H1 (cell line): Measurements from ENCODE around the gene SRP9. TPM values are rescaled to one million over a fixed set of nuclear protein-coding genes. Genes with fewer than 3 reads are reported as not detected.

ENCODE experiments used
- CTCF ChIA-PET: fragments of 300-600 bp; sonication (Branson Sonifier 250); formaldehyde crosslinking; loops from one replicate; lab custom pipeline; 2021; ENCODE audit not compliant: partially characterized antibody; lab: Charles Lee
- POLR2A ChIA-PET: fragments of 300-600 bp; sonication (Branson Sonifier 250); formaldehyde crosslinking; loops from one replicate; lab custom pipeline; 2021; ENCODE audit warnings: inconsistent platforms; ENCODE audit not compliant: partially characterized antibody; lab: Charles Lee
- DNase-seq, 2 experiments: peaks; one replicate each; pipeline versions ENCODE4 v3.0.0 to v3.0.0-alpha.2; 2010 to 2022; ENCODE audit warnings: low spot score in 2 of 2, low read depth in 1 of 2, mixed read lengths in 1 of 2
- FAIRE-seq: peaks from 2 replicates; lab custom pipeline; 2011; peaks lifted over from hg19 to GRCh38; lab: Jason Lieb, UNC
- H2AFZ ChIP-seq: 2 replicates; pipeline ENCODE4 v1.8.1; 2012; ENCODE audit warnings: low read length, inconsistent platforms
- H2AK5ac ChIP-seq: 2 replicates; pipeline ENCODE4 v1.6.1; 2013; ENCODE audit warnings: low read depth, low read length
- H2BK120ac ChIP-seq: replicated peaks from 2 replicates; pipeline ENCODE3; 2013; ENCODE audit warnings: low read depth, low read length, inconsistent platforms
- H2BK12ac ChIP-seq: 2 replicates; pipeline ENCODE4 v1.6.1; 2013; ENCODE audit warnings: low read depth, low read length
- H2BK15ac ChIP-seq: 2 replicates; pipeline ENCODE4 v1.6.1; 2013; ENCODE audit warnings: low read length
- H2BK20ac ChIP-seq: 2 replicates; pipeline ENCODE4 v1.6.1; 2013; ENCODE audit warnings: low read length
- H2BK5ac ChIP-seq: 2 replicates; pipeline ENCODE4 v1.6.1; 2013; ENCODE audit warnings: low read depth, low read length
- H3K14ac ChIP-seq: 2 replicates; pipeline ENCODE4 v1.6.1; 2013; ENCODE audit warnings: inconsistent platforms; ENCODE audit not compliant: insufficient read length
- H3K18ac ChIP-seq: 2 replicates; pipeline ENCODE4 v1.6.1; 2013; ENCODE audit warnings: low read length; ENCODE audit errors: extremely low read depth
- H3K23ac ChIP-seq: 2 replicates; pipeline ENCODE4 v1.6.1; 2013; ENCODE audit warnings: inconsistent platforms; ENCODE audit not compliant: insufficient read length
- H3K23me2 ChIP-seq: 2 replicates; pipeline ENCODE4 v1.6.1; 2013; ENCODE audit warnings: low read depth, low read length
- H3K27ac ChIP-seq: 2 replicates; pipeline ENCODE4 v1.6.1; 2011; ENCODE audit warnings: low read depth, low read length, inconsistent platforms
- H3K27me3 ChIP-seq, 4 experiments: replicated peaks in 1 of 4; 1 replicate in 1 of 4; 2 replicates in 3 of 4; pipeline versions ENCODE4 v1.6.1 to v1.8.1; 2011 to 2013; ENCODE audit warnings: low read length in 3 of 4, mild to moderate bottlenecking in 3 of 4, inconsistent platforms in 2 of 4, mixed read lengths in 2 of 4, moderate library complexity in 1 of 4; ENCODE audit not compliant: control insufficient read depth in 3 of 4, insufficient read depth in 3 of 4; ENCODE audit errors: extremely low read depth in 1 of 4
- H3K36me3 ChIP-seq, 4 experiments: 2 replicates each; pipeline versions ENCODE4 v1.6.1 to v1.8.1; 2011 to 2013; ENCODE audit warnings: mild to moderate bottlenecking in 4 of 4, low read length in 3 of 4, moderate library complexity in 2 of 4, control low read depth in 1 of 4, inconsistent platforms in 1 of 4; ENCODE audit not compliant: insufficient read depth in 4 of 4, control insufficient read depth in 2 of 4
- H3K4ac ChIP-seq: replicated peaks from 2 replicates; pipeline ENCODE3; 2013; ENCODE audit warnings: low read length, low read depth, mixed read lengths, inconsistent platforms; ENCODE audit not compliant: insufficient read length
- H3K4me1 ChIP-seq, 4 experiments: replicated peaks in 1 of 4; 1 replicate in 1 of 4; 2 replicates in 3 of 4; pipeline versions ENCODE4 v1.6.1 to v1.8.1; 2011 to 2013; ENCODE audit warnings: low read length in 3 of 4, inconsistent platforms in 2 of 4, mixed read lengths in 1 of 4; ENCODE audit not compliant: insufficient read depth in 4 of 4, control insufficient read depth in 3 of 4
- H3K4me2 ChIP-seq, 2 experiments: 2 replicates each; pipeline versions ENCODE4 v1.6.1 to v1.8.1; 2011 to 2013; ENCODE audit warnings: low read depth in 2 of 2, low read length in 2 of 2, control low read depth in 1 of 2, inconsistent platforms in 1 of 2, mild to moderate bottlenecking in 1 of 2; ENCODE audit not compliant: insufficient read depth in 1 of 2
- H3K4me3 ChIP-seq, 4 experiments: fragments of 200-600, 300-600 bp in 1 of 4; sonication (generic), shearing (Covaris generic), sonication (Bioruptor Twin) in 1 of 4; 2 replicates each; pipeline versions ENCODE4 v1.5.1 to v1.8.1; 2011 to 2016; ENCODE audit warnings: low read length in 4 of 4, low read depth in 3 of 4, control low read depth in 2 of 4, inconsistent platforms in 2 of 4, mild to moderate bottlenecking in 2 of 4, mixed read lengths in 1 of 4, moderate library complexity in 1 of 4; ENCODE audit not compliant: insufficient read depth in 2 of 4; ENCODE audit errors: extremely low read depth in 1 of 4
- H3K56ac ChIP-seq: replicated peaks from 2 replicates; pipeline ENCODE3; 2013; ENCODE audit warnings: low read depth, mild to moderate bottlenecking, mixed read lengths, low read length, inconsistent platforms; ENCODE audit not compliant: insufficient read length
- H3K79me1 ChIP-seq: 2 replicates; pipeline ENCODE4 v1.6.1; 2013; ENCODE audit warnings: low read depth, low read length, control low read depth
- H3K79me2 ChIP-seq, 2 experiments: 2 replicates each; pipeline versions ENCODE4 v1.6.1 to v1.8.1; 2012 to 2013; ENCODE audit warnings: low read length in 2 of 2, mild to moderate bottlenecking in 2 of 2, inconsistent platforms in 1 of 2; ENCODE audit not compliant: insufficient read depth in 2 of 2, control insufficient read depth in 1 of 2
- H3K9ac ChIP-seq, 4 experiments: replicated peaks in 1 of 4; 1 replicate in 1 of 4; 2 replicates in 3 of 4; pipeline versions ENCODE4 v1.6.1 to v1.8.1; 2011 to 2013; ENCODE audit warnings: low read depth in 3 of 4, low read length in 3 of 4, control low read depth in 2 of 4, mild to moderate bottlenecking in 2 of 4, moderate library complexity in 2 of 4, inconsistent platforms in 1 of 4; ENCODE audit errors: extremely low read depth in 1 of 4
- H3K9me3 ChIP-seq, 2 experiments: 2 replicates each; pipeline versions ENCODE4 v1.6.1 to v1.8.1; 2012 to 2013; ENCODE audit warnings: mild to moderate bottlenecking in 2 of 2, moderate library complexity in 2 of 2, control low read depth in 1 of 2, inconsistent platforms in 1 of 2, low read depth in 1 of 2, low read length in 1 of 2, mixed read lengths in 1 of 2; ENCODE audit not compliant: insufficient read depth in 2 of 2
- H4K20me1 ChIP-seq, 2 experiments: replicated peaks in 1 of 2; 2 replicates each; pipeline versions ENCODE3 to v1.8.1; 2011 to 2013; ENCODE audit warnings: inconsistent platforms in 2 of 2, low read length in 2 of 2, mild to moderate bottlenecking in 1 of 2; ENCODE audit not compliant: insufficient read depth in 2 of 2, control insufficient read depth in 1 of 2
- H4K5ac ChIP-seq: 2 replicates; pipeline ENCODE4 v1.6.1; 2013; ENCODE audit warnings: low read length, low read depth, mixed read lengths, inconsistent platforms; ENCODE audit not compliant: insufficient read length
- H4K8ac ChIP-seq: 2 replicates; pipeline ENCODE4 v1.8.0; 2013; ENCODE audit warnings: mild to moderate bottlenecking, moderate library complexity, low read length, inconsistent platforms; ENCODE audit not compliant: insufficient read depth; ENCODE audit errors: extremely low read depth
- H4K91ac ChIP-seq: replicated peaks from 2 replicates; pipeline ENCODE3; 2013; ENCODE audit warnings: low read length, mixed read lengths, inconsistent platforms; ENCODE audit not compliant: insufficient read length
- CEBPB ChIP-seq: IDR thresholded peaks from 2 replicates; pipeline ENCODE4 v1.6.1; 2012; ENCODE audit warnings: low read depth, low read length
- JUND ChIP-seq: IDR thresholded peaks from 2 replicates; pipeline ENCODE4 v1.6.1; 2011; ENCODE audit warnings: mild to moderate bottlenecking, improper control_type of control experiment, low read length
- MAFK ChIP-seq: IDR thresholded peaks from 2 replicates; pipeline ENCODE4 v1.6.1; 2012; ENCODE audit warnings: low read depth, mild to moderate bottlenecking, improper control_type of control experiment, low read length
- NANOG ChIP-seq: IDR thresholded peaks from 2 replicates; pipeline ENCODE4 v1.6.1; 2011; ENCODE audit warnings: low read length, low read depth, mild to moderate bottlenecking, inconsistent platforms; ENCODE audit not compliant: insufficient read depth, poor library complexity, severe bottlenecking
- RXRA ChIP-seq: IDR thresholded peaks from 2 replicates; pipeline ENCODE4 v1.6.1; 2011; ENCODE audit warnings: low read depth, mild to moderate bottlenecking, low read length, moderate library complexity; ENCODE audit not compliant: insufficient read depth
- SP2 ChIP-seq: IDR thresholded peaks from 2 replicates; pipeline ENCODE4 v1.6.1; 2012; ENCODE audit warnings: mild to moderate bottlenecking, low read length, inconsistent platforms
- TEAD4 ChIP-seq: IDR thresholded peaks from 2 replicates; pipeline ENCODE4 v1.6.1; 2012; ENCODE audit warnings: low read depth, low read length, inconsistent platforms, mixed read lengths
- WGBS, 2 experiments: shearing (Covaris generic) in 1 of 2; methylation state at CpG; one replicate each; pipeline versions ENCODE4 v1.1.6 to v1.1.7; 2013 to 2015; ENCODE audit warnings: low lambda C conversion rate in 2 of 2, mixed read lengths in 2 of 2, inconsistent platforms in 1 of 2, low coverage in 1 of 2, missing lambda C conversion rate in 1 of 2; ENCODE audit not compliant: insufficient replicate concordance in 2 of 2, insufficient coverage in 1 of 2, insufficient read length in 1 of 2; ENCODE audit errors: extremely low coverage in 1 of 2, missing lambda C conversion rate in 1 of 2; 5-methylcytosine and 5-hydroxymethylcytosine counted together
- polyA plus RNA-seq, 7 experiments: library from polyadenylated mRNA; depleted of rRNA in 3 of 7; stranded (reverse) in 5 of 7; unstranded in 2 of 7; fragments of >200 nt in 5 of 7; fragments of 200-250 nt in 2 of 7; gene quantifications; 1 replicate in 5 of 7; 2 replicates in 1 of 7; 4 replicates in 1 of 7; pipeline versions ENCODE4 v1.2.1 to v1.2.3, GENCODE V29; 2011 to 2013; ENCODE audit warnings: missing spikeins in 2 of 7, mixed read lengths in 2 of 7
- total RNA-seq: library from RNA; stranded (reverse); fragmentation: NEBNext Ultra II Directional; extraction: Animal tissue kit (Norgen Biotek cat#: 25700); gene quantifications from 2 replicates; pipeline ENCODE4 v1.2.1, GENCODE V29; 2021

The SRP9 gene
- total and polyA plus RNA-seq, 2 of the 8 experiments (the other 6 are each of a cell fraction or from before 2014, with no cell fraction given), result 446 to 572 TPM

DNA sequence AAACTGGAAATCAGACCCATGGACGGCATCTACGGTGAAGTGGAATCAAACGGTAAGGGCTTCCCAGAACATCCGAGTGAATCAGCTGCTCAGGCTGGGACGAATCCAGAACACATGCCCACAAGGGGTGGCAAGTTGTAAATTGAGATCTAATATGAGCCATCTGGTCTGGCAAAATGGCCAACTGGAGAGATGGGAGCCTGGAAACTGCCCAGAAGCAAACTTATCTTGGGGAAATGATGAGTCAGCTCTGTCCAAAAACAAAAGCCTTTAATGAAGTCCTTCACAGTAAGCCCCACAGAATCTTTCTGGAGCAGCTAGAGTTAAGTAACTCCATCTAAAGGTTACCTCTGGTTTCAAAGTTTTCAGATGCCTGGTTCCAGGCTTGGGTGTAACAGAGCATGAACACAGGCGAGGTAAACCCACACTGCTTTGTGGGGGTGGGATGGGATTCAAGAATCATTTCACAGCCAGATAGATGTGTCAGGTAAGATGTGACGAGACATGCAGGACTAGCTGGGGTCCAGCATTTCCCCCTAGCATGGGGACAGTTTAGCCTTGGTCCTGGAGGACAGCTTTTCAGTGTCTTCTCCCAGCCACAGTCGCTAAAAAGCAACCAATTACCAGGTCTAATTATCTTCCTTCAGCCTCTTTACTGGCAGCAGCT, 10.5 kb upstream of the SRP9 start:
- no peak overlapping the region for H3K23ac ChIP-seq
- DNase-seq, result no peak

More for the DNA sequence above, 10.5 kb upstream of the SRP9 start:
- Histone ChIP-seq H3K27ac (no peak overlapping the region), H3K36me3 (no peaks in the 10 kb centered on the region), H3K56ac (no peak overlapping the region), H3K27me3 (no peaks in the 10 kb centered on the region; a peak in 1 of 7 replicates), H3K9me3 (no peaks in the 10 kb centered on the region), H3K23me2 (0 out of 2 replicates have a peak, but pooled peaks cover 2% of the 10 kb centered on the region), H3K4me2 (no peak overlapping the region; a peak in 1 of 4 replicates), H4K8ac (no peak overlapping the region), H3K14ac (no peak overlapping the region), H2AK5ac (0 out of 2 replicates have a peak overlapping the region, but pooled peaks have one; percentile 48), H2BK20ac (no peak overlapping the region), H4K20me1 (no peaks in the 10 kb centered on the region), H2BK15ac (no peak overlapping the region), H3K4me3 (no peak overlapping the region)
- CTCF ChIA-PET, result interaction anchor here (0.7 to 8.9 kb wide), 13 partner anchors 11 to 288 kb away, joined by 3 to 229 read pairs (median 3); partner anchors contain the start of gene SRP9
- 92% methylated on average over 8 of the region's 8 CpGs; no CpG with 5 or more reads in 1 of the 2 experiments for WGBS, 2 experiments
- TF ChIP-seq TEAD4 (no peak), MAFK (0 out of 2 replicates have a peak, but pooled peaks have one; percentile 42), JUND (no peak), CEBPB (no peak), RXRA (no peak), NANOG (no peak), SP2 (no peak)
- TF ChIP-seq, all 59 proteins: peak for 1
- no peak for FAIRE-seq
- no peaks in the 10 kb centered on the region for H3K79me1 ChIP-seq
- POLR2A ChIA-PET, result interaction anchor here (0.8 to 2.4 kb wide), 4 partner anchors 11 to 281 kb away, joined by 3 to 9 read pairs (median 4); partner anchors contain the start of gene SRP9
- H3K18ac ChIP-seq, result no peak overlapping the region
- no peak overlapping the region for H2AFZ ChIP-seq
- H3K4ac ChIP-seq, result no peak overlapping the region
- peaks cover 0 to 16% (median 14%) of the 10 kb centered on the region in 4 experiments; a peak in 6 of 7 replicates for H3K4me1 ChIP-seq
- H4K91ac ChIP-seq, result peak overlapping the region; percentile 25
- no peak overlapping the region for H4K5ac ChIP-seq
- no peak overlapping the region for H3K9ac ChIP-seq
- H2BK120ac ChIP-seq, result no peak overlapping the region
- H2BK5ac ChIP-seq, result peak overlapping the region; percentile 61
- H3K79me2 ChIP-seq, result no peaks in the 10 kb centered on the region
- H2BK12ac ChIP-seq, result no peak overlapping the region
